GM23248 (cell line): ENCODE results near the gene UBE3A. TPM values are rescaled to one million over a fixed set of nuclear protein-coding genes. Genes with fewer than 3 reads are reported as not detected.
A peak's percentile ranks its signal among the peaks of the same experiment; 100 is the strongest.

Experiments used
- DNase-seq: peaks from one replicate; pipeline ENCODE4 v3.0.0-alpha.2; 2015
- H2AFZ ChIP-seq: fragments of 200-600 bp; sonication (generic); 2 replicates; pipeline ENCODE4 v1.6.1; 2016; ENCODE audit warnings: antibody characterized with exemption
- H3F3A ChIP-seq: fragments of 200-600 bp; sonication (generic); 2 replicates; pipeline ENCODE4 v1.6.1; 2016; ENCODE audit warnings: mild to moderate bottlenecking, antibody characterized with exemption, mixed run types; ENCODE audit not compliant: insufficient read depth
- H3K27ac ChIP-seq: fragments of 200-600 bp; sonication (generic); 2 replicates; pipeline ENCODE4 v1.5.1; 2016; ENCODE audit warnings: mild to moderate bottlenecking
- H3K27me3 ChIP-seq: fragments of 200-600 bp; sonication (generic); replicated peaks from 2 replicates; pipeline ENCODE4 v1.6.1; 2016; ENCODE audit warnings: mild to moderate bottlenecking; ENCODE audit not compliant: insufficient read depth
- H3K36me3 ChIP-seq: fragments of 200-600 bp; sonication (generic); 2 replicates; pipeline ENCODE4 v1.6.1; 2016; ENCODE audit warnings: low read depth, mild to moderate bottlenecking
- H3K4me1 ChIP-seq: fragments of 200-600 bp; sonication (generic); 2 replicates; pipeline ENCODE4 v1.6.1; 2016; ENCODE audit warnings: mild to moderate bottlenecking; ENCODE audit not compliant: insufficient read depth
- H3K4me2 ChIP-seq: fragments of 200-600 bp; sonication (generic); one replicate; pipeline ENCODE4 v1.6.1; 2016; ENCODE audit warnings: mild to moderate bottlenecking; ENCODE audit not compliant: unreplicated experiment
- H3K4me3 ChIP-seq: fragments of 200-600 bp; sonication (generic); 2 replicates; pipeline ENCODE4 v1.5.1; 2016; ENCODE audit warnings: mild to moderate bottlenecking
- H3K79me2 ChIP-seq: fragments of 200-600 bp; sonication (generic); 2 replicates; pipeline ENCODE4 v1.6.1; 2016; ENCODE audit warnings: mild to moderate bottlenecking; ENCODE audit not compliant: insufficient read depth
- H3K9ac ChIP-seq: fragments of 200-600 bp; sonication (generic); 2 replicates; pipeline ENCODE4 v1.6.1; 2016; ENCODE audit warnings: mild to moderate bottlenecking
- H3K9me2 ChIP-seq: fragments of 200-600 bp; sonication (generic); 2 replicates; pipeline ENCODE4 v1.6.1; 2016; ENCODE audit warnings: mixed run types, mild to moderate bottlenecking, moderate library complexity; ENCODE audit not compliant: insufficient read depth
- H3K9me3 ChIP-seq: fragments of 200-600 bp; sonication (generic); one replicate; pipeline ENCODE4 v1.6.1; 2017; ENCODE audit warnings: low read depth
- H4K20me1 ChIP-seq: fragments of 200-600 bp; sonication (generic); 2 replicates; pipeline ENCODE4 v1.6.0; 2016; ENCODE audit not compliant: insufficient read depth
- EZH2 ChIP-seq: fragments of 200-600 bp; sonication (generic); IDR thresholded peaks from 2 replicates; pipeline ENCODE4 v1.6.1; 2018; ENCODE audit warnings: antibody characterized with exemption, mild to moderate bottlenecking; ENCODE audit not compliant: insufficient read depth, poor library complexity, severe bottlenecking
- EZH2phosphoT487 ChIP-seq: fragments of 200-600 bp; sonication (generic); IDR thresholded peaks from 2 replicates; pipeline ENCODE4 v1.6.1; 2018; ENCODE audit warnings: antibody characterized with exemption, moderate library complexity, mild to moderate bottlenecking, low read depth; ENCODE audit not compliant: insufficient read depth
- WGBS, 2 experiments: methylation state at CpG; one replicate each; pipeline ENCODE4 v1.1.6; 2015 to 2017; ENCODE audit warnings: low lambda C conversion rate in 2 of 2, low coverage in 1 of 2; ENCODE audit errors: missing lambda C conversion rate in 2 of 2; 5-methylcytosine and 5-hydroxymethylcytosine counted together
- in situ Hi-C: fragments of 300-500 bp; cut with MboI; formaldehyde crosslinking; loops from 2 replicates; pipeline ENCODE4 v1.15.0; 2020
- polyA plus RNA-seq: library from polyadenylated mRNA; unstranded; fragments of >200 nt; fragmentation: Nextera tagmentation; extraction: Ambion mirVana; gene quantifications from 2 replicates; pipeline ENCODE4 v1.2.1, GENCODE V29; 2016
- total RNA-seq: library from RNA; depleted of rRNA; stranded (reverse); fragments of >200 nt; shearing (Covaris generic); gene quantifications from 2 replicates; pipeline ENCODE4 v1.2.3, GENCODE V29; 2014

The UBE3A gene
- total and polyA plus RNA-seq, 2 experiments from 2014 or later = 55.4 to 68.0 TPM

GRCh38 chr15:25375557-25375956 lies 63.3 kb downstream of the UBE3A start:
- Histone ChIP-seq H3K4me1 (peaks cover 38% of the 10 kb centered on the region), H3K9me3 (no peaks in the 10 kb centered on the region), H3F3A (peaks cover 42% of the 10 kb centered on the region), H3K27me3 (no peaks in the 10 kb centered on the region), H3K9ac (no peak overlapping the region), H3K4me2 (no peak overlapping the region), H3K27ac (no peak overlapping the region), H3K9me2 (no peaks in the 10 kb centered on the region; the same call in 1 of the 2 replicates), H3K36me3 (peaks cover 31% of the 10 kb centered on the region), H4K20me1 (peaks cover 1% of the 10 kb centered on the region; the same call in 1 of the 2 replicates), H3K4me3 (no peak overlapping the region), H3K79me2 (peaks cover 96% of the 10 kb centered on the region), H2AFZ (no peak overlapping the region)
- WGBS, 2 experiments = 81 to 91% methylated on average over 5 of the region's 5 CpGs
- in situ Hi-C loops = no loop called here
- DNase-seq = no peak
- no peak for TF ChIP-seq EZH2
- TF ChIP-seq EZH2phosphoT487 = no peak

DNA sequence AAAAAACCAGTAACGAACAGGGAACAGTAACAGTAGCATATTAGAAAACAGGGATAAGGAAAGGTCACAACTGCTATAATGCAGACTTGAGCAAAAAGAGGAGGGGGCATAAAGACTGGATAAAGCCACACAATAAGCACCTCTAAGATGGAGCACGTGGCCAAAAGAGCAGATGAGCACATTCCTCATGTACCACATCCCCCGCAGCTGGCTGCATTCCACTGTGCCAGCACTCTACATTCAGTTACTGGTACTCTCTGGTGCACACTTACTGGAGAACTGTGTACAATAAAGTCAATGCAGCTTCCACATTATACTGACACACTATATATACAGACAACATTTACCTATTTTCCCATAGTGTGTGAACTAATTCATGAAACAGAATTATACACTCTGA lies 64.7 kb downstream of the UBE3A start:
- H4K20me1 ChIP-seq = no peaks in the 10 kb centered on the region; the same call in 1 of the 2 replicates
- peaks cover 96% of the 10 kb centered on the region for H3K79me2 ChIP-seq
- H3K27ac ChIP-seq = no peak overlapping the region
- no peaks in the 10 kb centered on the region for H3K27me3 ChIP-seq
- in situ Hi-C loops = no loop called here
- H2AFZ ChIP-seq = no peak overlapping the region
- no peak for DNase-seq
- peaks cover 40% of the 10 kb centered on the region for H3F3A ChIP-seq
- WGBS, 2 experiments = 81 to 90% methylated on average over 3 of the region's 3 CpGs
- peaks cover 35% of the 10 kb centered on the region for H3K36me3 ChIP-seq
- H3K9me3 ChIP-seq = no peaks in the 10 kb centered on the region
- no peak overlapping the region for H3K9ac ChIP-seq
- TF ChIP-seq EZH2phosphoT487 (no peak), EZH2 (no peak)
- H3K4me2 ChIP-seq = no peak overlapping the region
- H3K9me2 ChIP-seq = no peaks in the 10 kb centered on the region; the same call in 1 of the 2 replicates
- peaks cover 32% of the 10 kb centered on the region for H3K4me1 ChIP-seq
- no peak overlapping the region for H3K4me3 ChIP-seq

DNA sequence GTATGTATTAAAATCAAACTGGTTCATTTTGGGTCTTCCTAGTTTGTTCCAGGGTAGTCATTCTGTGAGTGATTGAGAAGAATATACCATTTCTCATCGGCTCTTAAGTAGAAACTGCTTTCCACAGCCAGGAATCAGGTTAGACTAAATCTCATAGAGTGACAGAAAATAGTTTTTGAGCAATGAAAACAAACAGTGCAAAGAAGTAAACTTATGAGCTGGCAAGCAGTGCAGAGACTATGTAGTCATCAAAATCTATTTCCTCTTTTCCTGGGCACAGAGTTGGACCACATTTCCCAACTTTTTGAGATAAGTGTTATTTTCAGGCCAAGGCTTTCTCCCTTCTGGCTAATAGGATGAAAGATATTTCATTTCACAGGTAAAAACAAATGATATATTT lies 66.5 kb downstream of the UBE3A start:
- WGBS, 2 experiments = 78 to 83% methylated on average over 1 of the region's 1 CpG

GRCh38 chr15:25368850-25369249 lies 70.0 kb downstream of the UBE3A start:
- H3K79me2 ChIP-seq = peaks cover 92% of the 10 kb centered on the region
- H3K4me3 ChIP-seq = no peak overlapping the region
- in situ Hi-C loops = no loop called here
- TF ChIP-seq EZH2phosphoT487 = no peak
- TF ChIP-seq EZH2 = no peak
- H3K9ac ChIP-seq = no peak overlapping the region
- DNase-seq = peak; percentile 47
- no peaks in the 10 kb centered on the region; the same call in 1 of the 2 replicates for H4K20me1 ChIP-seq
- peaks cover 30% of the 10 kb centered on the region for H3K4me1 ChIP-seq
- peak overlapping the region; percentile 13 for H3K4me2 ChIP-seq
- no peaks in the 10 kb centered on the region for H3K9me3 ChIP-seq
- H3K36me3 ChIP-seq = peaks cover 23% of the 10 kb centered on the region; the same call in 1 of the 2 replicates
- no peak overlapping the region for H3K27ac ChIP-seq
- H3K27me3 ChIP-seq = no peaks in the 10 kb centered on the region
- no peaks in the 10 kb centered on the region for H3K9me2 ChIP-seq
- H3F3A ChIP-seq = peaks cover 20% of the 10 kb centered on the region
- H2AFZ ChIP-seq = no peak overlapping the region
- WGBS, 2 experiments = 95 to 96% methylated on average over 1 of the region's 1 CpG

More for the DNA sequence above, 66.5 kb downstream of the UBE3A start:
- Histone ChIP-seq H4K20me1 (no peaks in the 10 kb centered on the region; the same call in 1 of the 2 replicates), H3K9ac (no peak overlapping the region), H3F3A (peaks cover 22% of the 10 kb centered on the region), H3K27ac (peak overlapping the region; percentile 47), H3K36me3 (peaks cover 35% of the 10 kb centered on the region), H3K9me3 (no peaks in the 10 kb centered on the region), H2AFZ (no peak overlapping the region), H3K9me2 (no peaks in the 10 kb centered on the region; the same call in 1 of the 2 replicates), H3K27me3 (no peaks in the 10 kb centered on the region), H3K4me3 (no peak overlapping the region), H3K4me1 (peaks cover 30% of the 10 kb centered on the region), H3K4me2 (peak overlapping the region; percentile 22), H3K79me2 (peaks cover 96% of the 10 kb centered on the region)
- peak; percentile 66 for DNase-seq
- in situ Hi-C loops = no loop called here
- TF ChIP-seq EZH2 (no peak), EZH2phosphoT487 (no peak)

DNA sequence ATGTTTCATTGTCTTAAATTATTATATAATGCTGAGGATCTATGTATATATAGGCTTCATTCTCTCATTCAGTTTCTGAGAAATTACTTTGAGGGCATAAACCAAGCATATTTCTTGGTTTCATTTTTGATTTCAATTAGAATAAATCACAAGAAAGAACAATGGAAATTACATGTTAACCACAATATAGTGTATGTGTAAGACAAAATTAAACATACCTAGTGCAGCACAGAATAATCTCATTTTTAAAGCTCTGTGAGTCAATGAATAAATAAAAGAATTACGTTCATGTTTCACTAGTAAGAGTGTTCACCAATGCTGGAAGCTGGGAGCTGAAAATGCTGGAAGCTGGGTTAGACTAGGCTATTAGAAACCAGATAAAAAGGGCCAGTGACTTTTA lies 72.8 kb downstream of the UBE3A start:
- TF ChIP-seq EZH2phosphoT487 (no peak), EZH2 (no peak)
- Histone ChIP-seq H2AFZ (no peak overlapping the region), H3K9me2 (no peaks in the 10 kb centered on the region; the same call in 1 of the 2 replicates), H3K27me3 (no peaks in the 10 kb centered on the region), H3K4me1 (peaks cover 15% of the 10 kb centered on the region), H3K79me2 (peaks cover 97% of the 10 kb centered on the region), H3K9me3 (no peaks in the 10 kb centered on the region), H3K4me3 (no peak overlapping the region), H3K36me3 (peaks cover 15% of the 10 kb centered on the region; the same call in 1 of the 2 replicates), H3F3A (no peaks in the 10 kb centered on the region), H3K9ac (no peak overlapping the region), H3K27ac (no peak overlapping the region), H3K4me2 (no peak overlapping the region), H4K20me1 (no peaks in the 10 kb centered on the region)
- DNase-seq = no peak
- in situ Hi-C loops = no loop called here
- 96 to 98% methylated on average over 1 of the region's 1 CpG for WGBS, 2 experiments
